GM03348 (cell line): ENCODE data around the gene MPP4.

Source experiments
- DNase-seq: peaks from one replicate; pipeline ENCODE4 v3.0.0; 2012; ENCODE audit warnings: low spot score

MPP4 gene

DNA sequence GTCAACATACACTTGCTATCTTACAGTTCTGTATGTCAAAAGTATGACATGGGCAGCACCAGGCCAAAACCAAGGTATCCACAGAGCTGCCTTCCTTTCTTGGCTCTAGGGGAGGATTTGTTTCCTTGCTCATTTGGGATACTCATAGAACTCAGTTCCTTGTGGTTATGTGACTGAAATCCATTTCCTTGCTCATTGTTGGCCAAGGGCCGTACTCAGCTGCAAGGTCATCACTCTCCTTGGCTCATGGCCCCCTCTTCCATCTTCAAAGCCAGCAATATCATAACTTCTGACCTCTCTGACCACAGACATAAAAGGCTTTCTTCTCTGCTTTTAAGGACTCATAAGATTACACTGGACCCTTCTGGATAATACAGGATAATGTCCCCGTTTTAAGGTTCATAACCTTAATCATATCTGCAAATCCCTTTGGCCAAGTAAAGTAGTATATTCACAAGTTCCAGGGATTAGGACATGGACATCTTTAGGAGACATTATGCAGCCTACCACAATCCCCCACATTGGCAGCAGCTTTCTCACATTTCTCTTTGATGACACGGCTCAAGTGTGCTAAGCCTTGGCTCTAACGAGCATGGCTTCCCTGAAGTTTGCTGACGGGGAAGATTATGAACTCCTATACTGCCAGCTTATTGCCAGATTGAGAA is 76.0 kb downstream of the MPP4 start:
- no peak for DNase-seq

DNA sequence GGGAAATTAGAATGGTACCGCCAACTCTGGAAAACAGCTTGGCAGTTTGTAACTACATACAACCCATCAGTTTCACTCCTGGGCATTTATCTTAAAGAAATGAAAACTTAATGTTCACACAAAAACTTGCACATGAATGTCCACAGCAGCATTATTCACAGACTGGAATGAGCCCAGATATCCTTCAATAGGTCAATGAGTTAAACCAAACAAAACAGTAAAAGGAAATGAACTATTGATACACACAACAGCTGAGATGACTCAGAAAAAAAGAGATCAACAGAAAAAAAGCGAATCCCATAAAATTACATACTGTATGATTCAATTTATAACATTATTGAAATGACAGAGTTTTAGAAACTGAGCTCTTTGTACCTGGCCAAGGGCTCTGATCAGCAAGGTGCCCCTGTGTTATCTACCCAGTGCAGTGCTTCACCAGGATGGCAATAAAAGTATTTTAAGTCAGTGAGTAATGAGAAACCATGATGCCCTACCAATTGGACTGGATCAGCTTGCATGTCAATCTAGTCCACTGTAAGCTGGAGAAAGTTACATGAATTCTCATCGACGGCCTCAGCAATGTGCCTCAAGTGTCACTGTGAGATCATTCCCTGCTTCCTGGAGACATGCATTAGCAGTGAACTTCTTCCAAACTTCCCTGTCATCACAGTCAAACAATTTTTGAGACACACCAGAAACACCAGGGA is 77.0 kb downstream of the MPP4 start:
- DNase-seq = no peak

DNA sequence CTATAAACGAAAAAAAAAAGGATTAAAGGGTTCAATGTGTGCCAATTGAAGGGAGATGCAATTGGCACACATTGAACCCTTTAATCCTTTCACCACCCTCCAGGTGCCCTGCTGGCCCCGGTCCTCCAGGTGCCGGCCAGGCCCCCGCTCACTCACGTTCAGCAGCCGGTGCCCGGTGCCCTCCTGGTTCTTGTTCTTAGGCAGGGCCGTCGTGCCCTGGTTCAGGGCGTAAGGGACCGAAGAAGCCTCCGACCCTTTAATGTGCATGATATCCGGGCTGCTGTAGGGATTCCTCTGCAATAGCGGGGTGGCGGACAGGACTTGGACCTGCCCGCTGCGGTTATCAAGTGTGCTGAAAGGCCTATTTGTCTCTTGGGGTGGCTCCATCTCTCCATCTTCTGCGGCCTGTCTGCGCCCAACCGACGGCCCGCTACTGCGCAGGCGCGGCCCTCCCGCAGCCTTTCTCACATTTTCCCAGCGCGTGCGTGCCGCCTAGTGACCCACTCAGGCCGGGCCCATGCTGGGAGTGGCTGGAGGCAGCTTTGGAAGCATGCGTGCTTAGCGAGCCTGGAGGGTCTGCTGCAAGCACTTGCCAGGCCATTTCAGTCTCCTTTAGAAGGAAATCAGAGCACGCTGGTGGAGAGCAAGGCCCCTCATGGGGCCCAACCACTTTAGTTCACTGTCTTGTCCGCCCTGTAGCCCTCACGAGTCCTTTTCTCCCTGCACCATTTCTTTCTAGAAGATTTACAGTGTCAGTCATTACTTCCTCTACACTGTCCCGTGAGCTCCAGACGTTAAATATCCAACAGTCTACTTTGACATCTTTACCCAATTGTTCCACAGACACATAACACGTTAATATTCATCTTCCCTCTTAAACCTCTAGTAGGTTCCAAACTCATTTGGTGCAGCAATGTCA is 79.4 kb downstream of the MPP4 start:
- peak; percentile 92 for DNase-seq

DNA sequence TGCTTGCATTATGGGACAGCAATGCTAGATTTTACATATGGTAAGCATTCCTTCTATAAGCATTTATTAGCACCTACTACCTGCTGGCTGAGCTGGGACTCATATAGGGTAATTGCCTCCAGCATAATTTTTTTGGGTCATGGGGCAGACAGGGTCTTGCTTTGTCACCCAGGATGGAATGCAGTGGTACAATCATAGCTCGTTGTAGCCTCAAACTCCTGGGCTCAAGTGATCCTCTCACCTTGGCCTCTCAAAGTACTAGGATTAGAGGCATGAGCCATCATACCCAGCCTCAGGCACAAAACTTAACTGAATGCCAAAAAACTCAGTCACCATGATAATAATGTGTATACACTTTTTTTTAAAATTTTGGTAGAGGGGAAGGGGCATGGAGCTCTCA is 90.4 kb downstream of the MPP4 start:
- no peak for DNase-seq

DNA sequence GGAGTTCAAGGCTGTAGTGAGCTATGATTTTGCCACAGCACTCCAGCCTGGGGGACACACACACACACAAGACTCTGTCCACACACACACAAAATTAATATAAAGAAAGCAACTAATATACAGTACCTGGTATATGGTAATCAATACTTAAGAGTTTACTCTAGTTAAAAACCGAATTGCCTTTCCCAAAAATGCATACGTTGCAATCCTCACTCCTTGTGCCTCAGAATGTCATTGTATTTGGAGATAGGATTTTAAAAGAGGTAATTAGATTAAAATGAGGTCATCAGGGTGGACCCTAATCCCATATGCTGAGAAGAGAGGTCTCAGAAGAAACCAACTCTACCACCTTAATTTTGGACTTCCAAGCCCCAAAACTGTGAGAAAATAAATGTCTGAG is 90.9 kb downstream of the MPP4 start:
- no peak for DNase-seq

DNA sequence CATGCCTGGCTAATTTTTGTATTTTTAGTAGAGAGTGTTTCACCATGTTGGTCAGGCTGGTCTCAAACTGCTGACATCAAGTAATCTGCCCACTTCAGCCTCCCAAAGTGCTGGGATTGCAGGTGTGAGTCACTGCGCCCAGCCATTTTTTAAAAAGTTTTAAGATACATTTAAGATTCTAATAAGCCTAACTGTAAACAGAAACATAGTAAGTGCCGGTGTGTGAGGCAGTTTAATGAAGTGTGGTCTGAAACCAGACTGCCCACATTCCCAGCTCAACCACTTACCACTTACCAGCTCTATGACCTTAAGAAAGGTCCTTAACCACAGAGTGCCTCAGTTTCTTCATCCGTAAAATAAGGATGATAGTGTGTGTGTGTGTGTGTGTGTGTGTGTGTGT is 97.5 kb downstream of the MPP4 start:
- no peak for DNase-seq

DNA sequence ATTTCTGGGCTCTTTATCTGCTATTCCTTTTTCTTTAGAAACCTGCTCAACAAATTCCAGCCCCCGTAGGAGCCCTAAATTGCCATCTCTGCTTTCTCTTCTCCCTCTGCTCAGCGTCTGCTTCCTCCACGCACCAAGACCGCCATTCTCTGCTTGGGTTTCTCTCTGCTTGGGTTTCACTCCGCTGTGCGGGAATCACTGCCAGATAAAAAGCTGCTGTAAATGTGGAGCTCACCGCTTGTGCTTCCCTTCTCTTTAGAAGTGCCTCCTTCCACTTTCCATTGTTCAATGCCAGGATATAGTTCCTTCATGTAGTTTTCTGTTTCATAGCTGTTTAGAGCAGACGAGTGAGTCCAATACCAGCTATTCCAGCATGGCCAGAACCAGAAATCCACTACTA is 101.0 kb downstream of the MPP4 start:
- no peak for DNase-seq
